OCI-LY3 (cell line): ENCODE measurements around the gene AGER.

Source experiments
- CTCF ChIP-seq: fragments of 200-600, 300-600 bp; sonication (generic); IDR thresholded peaks from 2 replicates; pipeline ENCODE4 v1.5.1; 2014; ENCODE audit warnings: antibody characterized with exemption, low read length, low read depth
- EZH2phosphoT487 ChIP-seq: fragments of 200-600 bp; shearing (Covaris generic); IDR thresholded peaks from 2 replicates; pipeline ENCODE4 v1.6.1; 2018; ENCODE audit warnings: antibody characterized with exemption, mixed run types, low read depth

- no peak for TF ChIP-seq CTCF
- TF ChIP-seq EZH2phosphoT487 = no peak
Measured at GRCh38 chr6:32170294-32170693, 13.8 kb downstream of the AGER start.
